Astrocyte of the spinal cord (primary cell): Measurements from ENCODE around the gene MCAM.

Experiments
- DNase-seq: peaks from one replicate; pipeline ENCODE4 v3.0.0; 2011; ENCODE audit warnings: low read depth, low spot score
- H3K4me3 ChIP-seq: 2 replicates; pipeline ENCODE4 v1.5.1; 2011; ENCODE audit warnings: low read depth, mild to moderate bottlenecking, low read length, moderate library complexity
- CTCF ChIP-seq: IDR thresholded peaks from 2 replicates; pipeline ENCODE4 v1.5.1; 2012; ENCODE audit warnings: low read depth, mild to moderate bottlenecking, low read length, inconsistent platforms
- in situ Hi-C: cut with HindIII; loops from 2 replicates; pipeline ENCODE4 v1.10.0; 2017; ENCODE audit warnings: low sequenced_read_pairs

Gene MCAM

GRCh38 chr11:119316729-119317591, at the start of gene MCAM:
Gene MCAM (minus strand): TSS chr11:119317130. CDS start chr11:119317101, 29 bp downstream.
- TF ChIP-seq CTCF: no peak
- DNase-seq: peak; percentile 43
- H3K4me3 ChIP-seq: peak within 1 kb of the TSS; percentile 55
- in situ Hi-C loops: no loop called here

- DNase-seq: no peak
- no peak overlapping the region for H3K4me3 ChIP-seq
- in situ Hi-C loops: no loop called here
- no peak for TF ChIP-seq CTCF
These were observed 48.2 kb upstream of the MCAM start for GRCh38 chr11:119365071-119365591.

GRCh38 chr11:119363851-119364590, 47.1 kb upstream of the MCAM start:
- in situ Hi-C loops: no loop called here
- H3K4me3 ChIP-seq: no peak overlapping the region
- no peak for TF ChIP-seq CTCF
- DNase-seq: no peak

- DNase-seq: no peak
- no peak for TF ChIP-seq CTCF
- in situ Hi-C loops: no loop called here
- H3K4me3 ChIP-seq: no peak overlapping the region
These were observed 46.3 kb upstream of the MCAM start for GRCh38 chr11:119363081-119363850.

- TF ChIP-seq CTCF: no peak
- no peak overlapping the region for H3K4me3 ChIP-seq
- no peak for DNase-seq
- in situ Hi-C loops: no loop called here
These were observed 45.8 kb upstream of the MCAM start for GRCh38 chr11:119362741-119363080.
